GM12865 (cell line): ENCODE data around the gene BAAT.

Experiments
- DNase-seq: peaks from one replicate; pipeline ENCODE4 v3.0.0; 2010; ENCODE audit warnings: low read depth
- H3K4me3 ChIP-seq: 2 replicates; pipeline ENCODE4 v1.5.1; 2011; ENCODE audit warnings: mild to moderate bottlenecking, low read depth, low read length, control low read depth
- TF ChIP-seq, protein P1 (sequence below): IDR thresholded peaks from 2 replicates; pipeline ENCODE4 v1.5.1; 2011; ENCODE audit warnings: low read length, control low read depth, low read depth, inconsistent platforms; ENCODE audit not compliant: insufficient read depth; ENCODE audit errors: missing control alignments

The BAAT gene

GRCh38 chr9:101365181-101365580 lies 19.6 kb downstream of the BAAT start:
- DNase-seq: no peak
- TF ChIP-seq, protein P1, sequence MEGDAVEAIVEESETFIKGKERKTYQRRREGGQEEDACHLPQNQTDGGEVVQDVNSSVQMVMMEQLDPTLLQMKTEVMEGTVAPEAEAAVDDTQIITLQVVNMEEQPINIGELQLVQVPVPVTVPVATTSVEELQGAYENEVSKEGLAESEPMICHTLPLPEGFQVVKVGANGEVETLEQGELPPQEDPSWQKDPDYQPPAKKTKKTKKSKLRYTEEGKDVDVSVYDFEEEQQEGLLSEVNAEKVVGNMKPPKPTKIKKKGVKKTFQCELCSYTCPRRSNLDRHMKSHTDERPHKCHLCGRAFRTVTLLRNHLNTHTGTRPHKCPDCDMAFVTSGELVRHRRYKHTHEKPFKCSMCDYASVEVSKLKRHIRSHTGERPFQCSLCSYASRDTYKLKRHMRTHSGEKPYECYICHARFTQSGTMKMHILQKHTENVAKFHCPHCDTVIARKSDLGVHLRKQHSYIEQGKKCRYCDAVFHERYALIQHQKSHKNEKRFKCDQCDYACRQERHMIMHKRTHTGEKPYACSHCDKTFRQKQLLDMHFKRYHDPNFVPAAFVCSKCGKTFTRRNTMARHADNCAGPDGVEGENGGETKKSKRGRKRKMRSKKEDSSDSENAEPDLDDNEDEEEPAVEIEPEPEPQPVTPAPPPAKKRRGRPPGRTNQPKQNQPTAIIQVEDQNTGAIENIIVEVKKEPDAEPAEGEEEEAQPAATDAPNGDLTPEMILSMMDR: no peak
- no peak overlapping the region for H3K4me3 ChIP-seq

- no peak overlapping the region for H3K4me3 ChIP-seq
- no peak for DNase-seq
- TF ChIP-seq, protein P1: no peak
Measured at GRCh38 chr9:101362450-101362849, 22.4 kb downstream of the BAAT start.

GRCh38 chr9:101360647-101361046 lies 24.2 kb downstream of the BAAT start:
- DNase-seq: no peak
- TF ChIP-seq, protein P1: no peak
- H3K4me3 ChIP-seq: no peak overlapping the region

DNA sequence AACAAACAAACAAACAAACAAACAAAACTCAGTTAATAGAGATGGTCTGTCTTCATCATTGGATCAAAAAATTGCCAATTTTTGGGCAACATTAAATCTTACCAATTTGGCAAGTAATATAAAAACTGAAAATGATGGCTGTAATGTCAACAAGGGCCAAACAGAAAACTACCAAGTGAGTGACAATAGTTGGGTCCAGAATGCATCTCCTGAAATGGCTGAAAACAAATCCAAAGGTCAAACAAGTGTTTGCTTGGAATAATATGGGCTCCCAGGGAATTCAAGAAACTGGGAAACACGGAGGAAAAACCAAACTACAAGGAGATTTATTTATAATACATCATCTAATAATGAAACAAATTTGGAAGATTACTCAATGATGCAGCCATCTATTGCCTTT lies 25.1 kb downstream of the BAAT start:
- TF ChIP-seq, protein P1: no peak
- no peak overlapping the region for H3K4me3 ChIP-seq
- no peak for DNase-seq

- H3K4me3 ChIP-seq: no peak overlapping the region
- DNase-seq: no peak
- TF ChIP-seq, protein P1: no peak
Measured at GRCh38 chr9:101356619-101357018, 28.2 kb downstream of the BAAT start.

DNA sequence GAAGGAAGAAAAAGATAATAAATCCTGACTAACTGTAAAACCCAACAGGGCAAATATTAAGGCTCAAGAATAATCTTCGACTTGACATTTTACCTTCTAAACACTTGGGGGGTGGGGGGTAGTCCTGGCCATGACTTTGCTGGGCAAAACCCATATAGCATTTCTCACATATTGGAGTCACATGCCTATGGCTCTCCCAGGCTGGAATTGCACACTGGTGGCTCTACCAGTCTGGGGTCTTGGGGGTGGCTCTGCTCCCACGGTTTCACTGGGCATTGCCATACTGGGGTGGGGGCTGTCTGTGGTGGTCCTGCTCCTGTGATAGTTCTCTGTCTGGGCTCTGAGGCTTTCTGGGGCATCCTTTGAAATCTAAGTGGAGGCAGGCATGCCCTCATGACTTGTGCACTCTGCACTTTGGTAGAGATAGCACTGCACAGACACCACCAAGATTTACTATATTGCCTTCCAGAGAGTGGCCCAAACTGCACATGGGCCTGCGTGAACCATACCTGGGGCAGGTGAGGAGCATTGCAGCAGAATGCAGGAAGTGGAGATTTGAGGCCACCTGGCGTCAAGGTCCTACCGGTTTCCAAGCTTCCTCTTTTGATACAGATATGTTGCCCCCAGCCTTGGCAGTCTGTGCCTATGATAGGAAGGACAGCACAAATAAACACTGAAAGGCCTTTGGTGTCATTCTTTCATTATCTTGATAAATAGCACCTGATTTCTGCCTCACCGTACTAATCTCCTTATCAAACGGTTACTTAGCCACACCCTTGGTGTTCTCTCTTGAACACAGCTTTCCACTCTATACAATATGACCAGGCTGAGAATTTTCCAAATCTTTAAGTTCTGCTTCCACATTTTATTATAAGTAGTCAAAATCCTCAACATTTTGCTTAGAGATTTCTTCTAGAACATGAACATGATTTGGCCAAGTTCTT lies 29.8 kb downstream of the BAAT start:
- no peak overlapping the region for H3K4me3 ChIP-seq
- TF ChIP-seq, protein P1: no peak
- DNase-seq: no peak
